ENCODE results near the gene TRIM65.

TRIM65 gene

DNA sequence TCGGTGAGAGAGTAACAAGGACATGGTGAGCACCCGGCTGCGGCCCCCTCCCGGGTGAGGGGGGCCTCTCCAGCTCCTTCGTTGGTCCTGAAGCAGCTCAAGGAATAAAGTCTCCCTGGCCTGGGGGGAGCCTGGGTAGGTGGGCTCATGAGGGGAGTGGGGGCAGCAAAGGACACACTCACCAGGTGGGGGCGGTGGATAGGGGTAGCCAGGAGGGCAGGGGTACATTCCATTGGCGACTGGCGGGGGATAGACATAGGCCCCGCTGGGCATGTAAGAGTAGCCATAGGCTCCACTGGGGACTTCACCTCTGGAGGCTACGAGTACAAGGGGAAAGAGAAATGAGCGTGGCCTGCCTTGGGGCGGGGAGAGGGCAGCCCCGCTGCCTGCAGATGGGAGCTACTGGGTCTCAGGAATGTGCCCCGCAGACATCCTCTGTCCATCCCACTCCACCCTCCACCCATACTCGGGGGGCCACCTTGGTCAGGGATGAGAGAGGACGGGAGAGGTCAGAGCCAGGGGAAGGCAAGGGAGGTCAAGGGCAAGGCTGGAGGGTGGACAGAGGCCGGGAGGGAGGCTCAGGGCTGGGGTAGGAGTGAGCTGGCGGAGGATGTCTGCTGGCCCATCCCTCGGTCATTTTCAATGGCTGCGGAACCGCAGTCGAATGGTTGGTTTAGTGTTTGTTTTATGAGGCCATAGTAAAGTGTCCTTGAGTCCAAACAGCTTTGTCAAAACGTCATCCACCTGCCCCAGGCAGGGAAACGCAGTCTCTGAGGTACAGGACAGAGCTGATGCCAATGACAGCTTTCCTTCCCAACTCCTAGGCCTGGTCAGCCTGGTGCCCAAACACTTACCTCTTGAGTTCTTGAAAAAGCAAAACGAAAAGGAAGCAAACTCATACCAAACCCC, 48.9 kb downstream of the TRIM65 start:
- no peak overlapping the region for H3K27ac ChIP-seq (ENCODE audit: low read depth, low read length)
- no peaks in the 10 kb centered on the region for H3K4me1 ChIP-seq (ENCODE audit: insufficient read depth, low read length)
- 93% methylated on average over 24 of the region's 25 CpGs for WGBS
- no peaks in the 10 kb centered on the region for H3K9me3 ChIP-seq (ENCODE audit: insufficient read depth, low read depth, low read length)
- peaks cover 48% of the 10 kb centered on the region for H3K36me3 ChIP-seq (ENCODE audit: insufficient read depth, low read length)
- H3K27me3 ChIP-seq (ENCODE audit: insufficient read depth, low read length), result no peaks in the 10 kb centered on the region
- H3K4me3 ChIP-seq (ENCODE audit: low read length), result no peak overlapping the region
- H3K9ac ChIP-seq (ENCODE audit: low read depth, low read length), result no peak overlapping the region

DNA sequence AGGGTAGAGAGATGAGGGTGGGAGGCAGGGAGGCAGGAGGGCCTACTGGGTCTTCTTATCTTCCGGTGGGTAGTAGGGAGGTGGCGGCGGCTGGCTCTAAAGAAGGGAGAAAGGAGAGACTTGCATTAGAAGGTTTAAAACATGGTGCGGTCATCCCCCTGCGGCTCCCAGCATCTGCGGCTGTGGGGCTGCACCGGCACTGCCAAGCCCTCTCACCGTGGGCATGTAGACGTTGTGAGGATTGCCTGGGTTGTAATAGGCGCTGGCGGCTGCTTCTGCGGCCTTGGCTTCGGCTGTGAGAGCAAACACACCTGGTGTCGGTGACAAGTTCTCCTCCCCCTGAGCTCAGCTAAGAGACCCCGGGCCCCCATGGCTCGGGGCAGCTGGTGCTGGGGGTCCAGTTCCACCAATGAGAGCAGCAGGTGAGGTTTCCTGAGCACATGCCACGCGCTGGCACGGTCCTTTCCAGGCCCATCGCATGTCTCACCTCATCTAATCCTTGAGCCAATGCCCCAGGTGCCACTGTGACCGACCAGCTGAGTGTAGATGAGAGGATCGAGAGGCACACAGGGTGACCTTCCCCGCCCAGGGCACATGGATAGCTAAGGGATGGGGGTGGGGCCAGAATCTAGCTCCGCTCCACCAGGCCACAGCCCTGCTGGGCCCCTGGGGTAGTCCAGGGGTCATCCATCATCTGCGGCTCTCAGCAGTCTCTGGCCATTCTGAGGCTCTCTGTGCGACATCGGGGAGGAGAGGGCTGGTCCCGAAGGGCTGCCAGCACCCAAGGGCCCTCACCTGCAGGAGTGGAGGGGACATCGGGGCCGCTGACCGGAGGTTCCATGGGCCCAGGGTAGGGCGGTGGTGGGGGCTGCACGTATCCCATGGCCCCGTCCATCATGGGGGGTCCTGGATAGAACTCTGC, 49.8 kb downstream of the TRIM65 start:
- Histone ChIP-seq H3K36me3 (ENCODE audit: insufficient read depth, low read length) (peaks cover 48% of the 10 kb centered on the region), H3K4me1 (ENCODE audit: insufficient read depth, low read length) (no peaks in the 10 kb centered on the region), H3K9me3 (ENCODE audit: insufficient read depth, low read depth, low read length) (no peaks in the 10 kb centered on the region), H3K4me3 (ENCODE audit: low read length) (no peak overlapping the region), H3K9ac (ENCODE audit: low read depth, low read length) (no peak overlapping the region), H3K27me3 (ENCODE audit: insufficient read depth, low read length) (no peaks in the 10 kb centered on the region), H3K27ac (ENCODE audit: low read depth, low read length) (no peak overlapping the region)
- 94% methylated on average over 34 of the region's 34 CpGs for WGBS

DNA sequence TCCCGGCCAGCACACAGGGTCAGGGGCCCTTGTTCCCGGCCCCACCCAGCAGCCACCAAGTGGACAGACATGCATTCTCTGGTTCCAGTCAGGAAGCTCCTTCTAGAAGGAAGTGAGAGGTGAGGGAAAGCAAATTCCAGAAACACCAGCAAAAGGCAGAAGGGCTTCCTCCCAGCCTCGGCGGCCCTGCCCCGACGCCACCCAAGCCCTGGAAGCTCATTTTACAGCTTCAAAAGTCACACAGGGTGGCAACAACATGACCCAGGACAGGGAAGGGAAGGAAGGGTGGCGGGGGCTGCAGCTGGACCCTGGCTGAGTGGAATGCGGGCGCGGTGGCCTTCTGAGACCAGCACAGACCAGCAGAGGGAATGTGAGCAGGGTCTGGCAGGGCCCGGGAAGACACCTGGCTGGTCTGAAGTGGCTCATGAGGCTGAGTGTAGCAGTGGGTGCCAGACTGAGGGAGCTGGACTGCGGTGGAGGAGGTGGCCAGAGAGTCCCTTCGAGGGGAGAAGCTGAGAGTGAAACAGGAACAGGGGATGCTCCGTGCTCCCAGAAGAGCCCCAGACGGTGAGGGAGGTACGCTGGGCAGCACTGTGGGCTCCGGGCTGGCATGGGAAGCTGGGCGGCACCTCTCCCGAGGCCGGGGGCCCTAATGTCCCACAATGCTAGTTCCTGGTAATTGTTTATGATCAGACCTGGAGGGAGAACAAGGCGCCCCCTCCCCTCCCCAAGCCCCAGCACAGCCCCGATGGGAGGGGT, 50.6 kb downstream of the TRIM65 start:
- Histone ChIP-seq H3K9me3 (ENCODE audit: insufficient read depth, low read depth, low read length) (no peaks in the 10 kb centered on the region), H3K27ac (ENCODE audit: low read depth, low read length) (no peak overlapping the region), H3K4me1 (ENCODE audit: insufficient read depth, low read length) (no peaks in the 10 kb centered on the region), H3K36me3 (ENCODE audit: insufficient read depth, low read length) (peaks cover 43% of the 10 kb centered on the region), H3K4me3 (ENCODE audit: low read length) (no peak overlapping the region), H3K27me3 (ENCODE audit: insufficient read depth, low read length) (no peaks in the 10 kb centered on the region), H3K9ac (ENCODE audit: low read depth, low read length) (no peak overlapping the region)
- WGBS, result 92% methylated on average over 22 of the region's 22 CpGs

DNA sequence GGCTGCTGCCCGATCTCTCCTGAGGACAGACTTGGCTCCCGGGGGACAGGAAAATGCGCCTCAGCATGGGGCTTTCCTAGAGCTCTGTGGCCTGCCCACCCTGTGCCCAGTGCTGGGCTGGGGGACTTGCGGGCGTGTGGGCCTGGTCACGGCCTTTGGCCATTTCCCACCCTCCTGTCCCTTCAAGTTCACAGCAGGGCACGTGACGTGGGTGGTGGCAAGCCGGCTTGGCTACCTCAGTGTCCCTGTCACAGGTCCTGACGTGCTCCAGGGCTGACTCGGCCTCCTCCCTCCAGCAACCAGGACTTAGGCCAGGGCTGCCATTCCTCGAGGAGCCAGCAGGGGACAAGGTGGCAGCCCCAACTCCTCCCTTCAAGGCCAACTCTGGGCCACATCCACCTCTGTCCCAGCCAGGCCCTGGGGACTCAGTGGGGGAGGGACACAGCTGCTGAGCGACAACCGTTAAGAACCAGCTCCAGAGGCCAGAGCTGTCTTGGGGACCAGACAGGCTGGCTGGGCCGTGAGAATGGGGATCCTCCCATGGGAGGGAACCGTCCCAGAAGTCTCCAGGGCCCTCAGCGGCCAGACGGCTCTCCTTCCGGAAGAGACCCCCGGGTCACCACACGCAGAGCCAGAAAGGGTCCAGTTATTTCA, 51.6 kb downstream of the TRIM65 start:
- H3K4me3 ChIP-seq (ENCODE audit: low read length), result no peak overlapping the region
- no peaks in the 10 kb centered on the region for H3K4me1 ChIP-seq (ENCODE audit: insufficient read depth, low read length)

DNA sequence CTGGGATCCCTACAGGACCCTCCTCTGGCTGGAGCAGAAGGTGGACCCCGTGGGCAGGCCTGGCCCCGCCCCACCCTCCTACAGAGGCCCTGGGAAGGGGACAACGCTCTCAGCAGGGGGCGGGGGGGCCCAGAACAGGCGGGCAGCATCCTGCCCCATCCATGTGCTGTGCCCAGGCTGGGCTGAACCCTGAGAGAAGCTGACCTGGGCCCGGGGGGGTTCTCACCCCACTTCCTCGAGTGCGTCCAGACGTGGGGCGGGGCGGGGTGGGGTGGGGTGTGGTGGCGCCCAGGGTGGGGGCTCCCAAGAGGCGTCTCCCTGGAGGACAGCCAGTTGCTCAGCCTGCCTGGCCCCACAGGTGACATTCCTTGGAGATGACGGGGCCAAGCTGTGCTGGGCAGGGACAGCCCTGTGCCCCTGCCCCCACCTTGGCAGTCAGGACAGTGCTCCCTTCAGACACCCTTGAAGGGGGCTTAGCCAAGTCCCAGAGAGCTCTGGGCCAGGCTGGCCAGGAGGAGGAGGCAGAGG, 52.2 kb downstream of the TRIM65 start:
- Histone ChIP-seq H3K27ac (ENCODE audit: low read depth, low read length) (peak overlapping the region; percentile 54; the same call in 1 of the 2 replicates), H3K27me3 (ENCODE audit: insufficient read depth, low read length) (no peaks in the 10 kb centered on the region), H3K36me3 (ENCODE audit: insufficient read depth, low read length) (peaks cover 31% of the 10 kb centered on the region), H3K4me3 (ENCODE audit: low read length) (no peak overlapping the region), H3K9me3 (ENCODE audit: insufficient read depth, low read depth, low read length) (no peaks in the 10 kb centered on the region), H3K9ac (ENCODE audit: low read depth, low read length) (no peak overlapping the region), H3K4me1 (ENCODE audit: insufficient read depth, low read length) (no peaks in the 10 kb centered on the region)
- 59% methylated on average over 13 of the region's 14 CpGs for WGBS

More for the DNA sequence above, 51.6 kb downstream of the TRIM65 start:
- Histone ChIP-seq H3K27ac (ENCODE audit: low read depth, low read length) (peak overlapping the region; percentile 54; the same call in 1 of the 2 replicates), H3K36me3 (ENCODE audit: insufficient read depth, low read length) (peaks cover 35% of the 10 kb centered on the region), H3K27me3 (ENCODE audit: insufficient read depth, low read length) (no peaks in the 10 kb centered on the region), H3K9ac (ENCODE audit: low read depth, low read length) (no peak overlapping the region), H3K9me3 (ENCODE audit: insufficient read depth, low read depth, low read length) (no peaks in the 10 kb centered on the region)
- 49% methylated on average over 21 of the region's 21 CpGs for WGBS

DNA sequence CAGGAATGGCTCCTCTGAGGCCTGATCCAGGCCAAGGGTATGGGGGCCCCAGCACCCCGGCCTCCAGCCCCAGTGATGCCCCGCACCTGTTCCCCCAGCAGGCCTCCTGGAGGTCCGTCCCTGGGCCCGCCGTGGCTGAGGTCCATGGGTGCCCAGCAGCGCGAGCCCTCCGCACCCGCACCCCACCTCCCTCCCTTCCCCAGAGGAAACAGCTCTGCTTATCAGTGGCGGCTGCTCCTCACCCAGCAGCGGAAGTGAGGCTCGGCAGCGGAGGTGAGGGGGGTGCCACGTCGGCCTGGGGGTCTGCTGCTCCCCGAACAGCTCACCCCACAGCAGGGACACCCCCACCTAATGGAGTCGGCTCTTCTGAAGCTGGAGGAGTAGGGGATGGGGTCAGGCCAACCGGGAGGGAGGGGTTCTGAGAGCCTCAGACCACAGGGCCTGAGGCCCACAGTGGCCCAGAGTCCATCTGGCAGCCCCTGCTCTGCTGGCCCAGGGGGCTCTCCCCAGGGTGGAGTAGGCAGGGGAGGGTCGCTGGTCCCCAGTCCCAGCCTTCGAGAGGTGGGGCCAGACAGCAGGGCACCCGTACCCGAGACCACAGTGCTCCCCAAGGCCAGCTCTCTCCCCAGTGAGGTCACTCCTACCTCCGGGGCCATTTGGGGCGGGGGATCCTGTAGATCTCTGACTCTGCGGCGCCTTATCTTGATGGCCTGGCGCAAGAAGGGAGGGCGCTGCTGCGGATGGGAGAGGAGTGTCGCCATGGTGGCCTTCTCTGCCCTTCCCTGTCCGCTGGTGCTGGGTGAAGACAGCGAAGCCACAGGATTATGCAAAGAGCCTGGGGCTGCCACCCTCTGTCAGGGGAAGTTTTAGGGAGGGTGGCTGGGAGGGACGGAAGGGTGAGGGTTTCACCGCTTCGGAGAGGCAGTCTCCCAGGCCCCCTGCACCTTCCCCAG, 52.9 kb downstream of the TRIM65 start, which contains the start of gene UNC13D:
Gene UNC13D (minus strand): TSS at position 828 of the 953 bp plus-strand sequence. CDS start 67 bp downstream, at position 761.
- Histone ChIP-seq H3K27ac (ENCODE audit: low read depth, low read length) (peak within 1 kb of the TSS; percentile 54; the same call in 1 of the 2 replicates), H3K36me3 (ENCODE audit: insufficient read depth, low read length) (peaks cover 24% of the 10 kb centered on the region), H3K4me1 (ENCODE audit: insufficient read depth, low read length) (no peaks in the 10 kb centered on the region), H3K9me3 (ENCODE audit: insufficient read depth, low read depth, low read length) (no peaks in the 10 kb centered on the region), H3K9ac (ENCODE audit: low read depth, low read length) (no peak within 1 kb of the TSS), H3K4me3 (ENCODE audit: low read length) (no peak within 1 kb of the TSS), H3K27me3 (ENCODE audit: insufficient read depth, low read length) (no peaks in the 10 kb centered on the region)
- WGBS, result 88% methylated on average over 33 of the region's 35 CpGs

DNA sequence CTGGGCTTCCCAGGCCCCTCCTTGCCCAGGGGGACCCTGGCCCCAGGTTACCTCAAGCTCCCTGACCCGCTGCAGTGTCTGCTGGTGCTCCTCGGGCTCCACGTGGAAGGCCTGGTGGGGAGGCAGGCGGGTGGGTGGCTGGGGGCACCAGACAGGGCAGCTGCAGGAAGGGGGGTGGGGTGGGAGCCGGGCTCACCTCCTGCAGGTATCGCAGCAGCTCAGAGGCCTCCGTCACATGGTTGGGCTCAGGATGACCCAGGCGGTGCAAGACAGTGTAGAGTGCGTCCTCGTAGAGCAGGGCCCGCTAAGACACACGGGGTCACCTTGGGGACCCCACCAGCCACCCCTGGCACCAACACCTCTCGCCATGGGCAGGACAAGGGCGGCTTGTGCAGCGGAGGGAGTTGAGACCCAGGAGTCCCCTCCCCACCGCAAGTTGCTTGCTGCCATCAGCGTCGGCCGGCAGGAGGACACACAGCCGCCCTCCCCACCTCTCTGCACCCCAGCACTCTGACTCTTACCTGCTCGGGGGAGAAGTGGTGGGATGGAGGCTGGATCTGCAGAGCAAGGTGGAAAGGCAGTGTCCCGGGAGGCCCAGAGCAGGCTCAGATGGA, 53.7 kb downstream of the TRIM65 start:
- H3K9ac ChIP-seq (ENCODE audit: low read depth, low read length), result no peak overlapping the region
- 89% methylated on average over 22 of the region's 22 CpGs for WGBS
- H3K27ac ChIP-seq (ENCODE audit: low read depth, low read length), result no peak overlapping the region
- peaks cover 18% of the 10 kb centered on the region for H3K36me3 ChIP-seq (ENCODE audit: insufficient read depth, low read length)
- H3K4me1 ChIP-seq (ENCODE audit: insufficient read depth, low read length), result no peaks in the 10 kb centered on the region
- no peak overlapping the region for H3K4me3 ChIP-seq (ENCODE audit: low read length)
- no peaks in the 10 kb centered on the region for H3K9me3 ChIP-seq (ENCODE audit: insufficient read depth, low read depth, low read length)
- no peaks in the 10 kb centered on the region for H3K27me3 ChIP-seq (ENCODE audit: insufficient read depth, low read length)

DNA sequence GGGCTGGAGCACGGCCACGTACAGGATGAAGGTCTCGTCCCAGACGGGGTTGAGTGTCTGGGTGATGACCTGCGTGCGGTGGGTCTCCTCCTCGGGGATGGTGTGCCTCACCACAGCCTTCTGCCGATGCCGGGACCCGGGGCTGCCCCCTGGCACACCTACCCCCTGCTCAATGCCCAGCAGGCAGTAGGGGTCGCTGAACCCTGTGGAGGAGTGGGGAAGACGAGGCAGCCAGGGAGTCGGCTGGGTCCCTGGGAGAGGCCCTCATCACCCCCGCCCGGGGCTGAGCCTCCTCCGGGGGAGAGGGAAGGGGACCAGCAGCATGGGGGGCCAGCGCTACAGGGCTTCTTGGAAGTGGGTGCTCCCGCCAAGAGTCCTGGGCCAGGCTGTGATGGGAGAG, 54.3 kb downstream of the TRIM65 start:
- Histone ChIP-seq H3K4me1 (ENCODE audit: insufficient read depth, low read length) (no peaks in the 10 kb centered on the region), H3K9me3 (ENCODE audit: insufficient read depth, low read depth, low read length) (no peaks in the 10 kb centered on the region), H3K36me3 (ENCODE audit: insufficient read depth, low read length) (peaks cover 12% of the 10 kb centered on the region), H3K27me3 (ENCODE audit: insufficient read depth, low read length) (no peaks in the 10 kb centered on the region), H3K27ac (ENCODE audit: low read depth, low read length) (no peak overlapping the region), H3K4me3 (ENCODE audit: low read length) (no peak overlapping the region), H3K9ac (ENCODE audit: low read depth, low read length) (no peak overlapping the region)
- WGBS, result 94% methylated on average over 18 of the region's 18 CpGs

DNA sequence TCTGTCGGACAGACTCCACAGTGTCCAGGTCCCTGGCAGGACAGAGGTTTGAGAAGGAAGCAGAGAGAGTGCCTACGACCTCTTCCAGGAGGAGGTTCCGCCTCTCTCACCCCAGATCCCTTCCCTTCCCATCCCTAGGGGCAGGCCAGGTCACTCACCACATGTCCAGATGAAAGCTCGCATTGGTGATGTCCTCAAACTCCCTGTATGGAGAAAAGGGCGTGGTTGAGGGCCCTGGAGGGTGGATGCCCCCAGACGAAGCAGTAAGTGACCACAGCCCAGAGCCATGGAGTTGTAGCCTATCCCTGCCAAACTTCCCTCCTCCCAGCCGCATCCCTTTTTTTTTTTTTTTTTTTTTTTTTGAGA, 56.0 kb downstream of the TRIM65 start:
- no peaks in the 10 kb centered on the region; the same call in 1 of the 2 replicates for H3K36me3 ChIP-seq (ENCODE audit: insufficient read depth, low read length)
- H3K27me3 ChIP-seq (ENCODE audit: insufficient read depth, low read length), result no peaks in the 10 kb centered on the region
- H3K9me3 ChIP-seq (ENCODE audit: insufficient read depth, low read depth, low read length), result no peaks in the 10 kb centered on the region
- 86% methylated on average over 6 of the region's 7 CpGs for WGBS
- no peak overlapping the region for H3K27ac ChIP-seq (ENCODE audit: low read depth, low read length)
- H3K9ac ChIP-seq (ENCODE audit: low read depth, low read length), result no peak overlapping the region
- H3K4me1 ChIP-seq (ENCODE audit: insufficient read depth, low read length), result no peaks in the 10 kb centered on the region
- no peak overlapping the region for H3K4me3 ChIP-seq (ENCODE audit: low read length)
